H1 (cell line): ENCODE measurements around the gene ARHGAP42. TPM values are rescaled to one million over a fixed set of nuclear protein-coding genes. Genes with fewer than 3 reads are reported as not detected.

Experiments
- CTCF ChIA-PET: fragments of 300-600 bp; sonication (Branson Sonifier 250); formaldehyde crosslinking; loops from one replicate; lab custom pipeline; 2021; ENCODE audit not compliant: partially characterized antibody; lab: Charles Lee
- POLR2A ChIA-PET: fragments of 300-600 bp; sonication (Branson Sonifier 250); formaldehyde crosslinking; loops from one replicate; lab custom pipeline; 2021; ENCODE audit warnings: inconsistent platforms; ENCODE audit not compliant: partially characterized antibody; lab: Charles Lee
- DNase-seq, 2 experiments: peaks; one replicate each; pipeline versions ENCODE4 v3.0.0 to v3.0.0-alpha.2; 2010 to 2022; ENCODE audit warnings: low spot score in 2 of 2, low read depth in 1 of 2, mixed read lengths in 1 of 2
- FAIRE-seq: peaks from 2 replicates; lab custom pipeline; 2011; peaks lifted over from hg19 to GRCh38; lab: Jason Lieb, UNC
- H2AFZ ChIP-seq: 2 replicates; pipeline ENCODE4 v1.8.1; 2012; ENCODE audit warnings: low read length, inconsistent platforms
- H2AK5ac ChIP-seq: 2 replicates; pipeline ENCODE4 v1.6.1; 2013; ENCODE audit warnings: low read depth, low read length
- H2BK120ac ChIP-seq: replicated peaks from 2 replicates; pipeline ENCODE3; 2013; ENCODE audit warnings: low read depth, low read length, inconsistent platforms
- H2BK12ac ChIP-seq: 2 replicates; pipeline ENCODE4 v1.6.1; 2013; ENCODE audit warnings: low read depth, low read length
- H2BK15ac ChIP-seq: 2 replicates; pipeline ENCODE4 v1.6.1; 2013; ENCODE audit warnings: low read length
- H2BK20ac ChIP-seq: 2 replicates; pipeline ENCODE4 v1.6.1; 2013; ENCODE audit warnings: low read length
- H2BK5ac ChIP-seq: 2 replicates; pipeline ENCODE4 v1.6.1; 2013; ENCODE audit warnings: low read depth, low read length
- H3K14ac ChIP-seq: 2 replicates; pipeline ENCODE4 v1.6.1; 2013; ENCODE audit warnings: inconsistent platforms; ENCODE audit not compliant: insufficient read length
- H3K18ac ChIP-seq: 2 replicates; pipeline ENCODE4 v1.6.1; 2013; ENCODE audit warnings: low read length; ENCODE audit errors: extremely low read depth
- H3K23ac ChIP-seq: 2 replicates; pipeline ENCODE4 v1.6.1; 2013; ENCODE audit warnings: inconsistent platforms; ENCODE audit not compliant: insufficient read length
- H3K23me2 ChIP-seq: 2 replicates; pipeline ENCODE4 v1.6.1; 2013; ENCODE audit warnings: low read depth, low read length
- H3K27ac ChIP-seq: 2 replicates; pipeline ENCODE4 v1.6.1; 2011; ENCODE audit warnings: low read depth, low read length, inconsistent platforms
- H3K27me3 ChIP-seq, 4 experiments: replicated peaks in 1 of 4; 1 replicate in 1 of 4; 2 replicates in 3 of 4; pipeline versions ENCODE4 v1.6.1 to v1.8.1; 2011 to 2013; ENCODE audit warnings: low read length in 3 of 4, mild to moderate bottlenecking in 3 of 4, inconsistent platforms in 2 of 4, mixed read lengths in 2 of 4, moderate library complexity in 1 of 4; ENCODE audit not compliant: control insufficient read depth in 3 of 4, insufficient read depth in 3 of 4; ENCODE audit errors: extremely low read depth in 1 of 4
- H3K36me3 ChIP-seq, 4 experiments: 2 replicates each; pipeline versions ENCODE4 v1.6.1 to v1.8.1; 2011 to 2013; ENCODE audit warnings: mild to moderate bottlenecking in 4 of 4, low read length in 3 of 4, moderate library complexity in 2 of 4, control low read depth in 1 of 4, inconsistent platforms in 1 of 4; ENCODE audit not compliant: insufficient read depth in 4 of 4, control insufficient read depth in 2 of 4
- H3K4ac ChIP-seq: replicated peaks from 2 replicates; pipeline ENCODE3; 2013; ENCODE audit warnings: low read length, low read depth, mixed read lengths, inconsistent platforms; ENCODE audit not compliant: insufficient read length
- H3K4me1 ChIP-seq, 4 experiments: replicated peaks in 1 of 4; 1 replicate in 1 of 4; 2 replicates in 3 of 4; pipeline versions ENCODE4 v1.6.1 to v1.8.1; 2011 to 2013; ENCODE audit warnings: low read length in 3 of 4, inconsistent platforms in 2 of 4, mixed read lengths in 1 of 4; ENCODE audit not compliant: insufficient read depth in 4 of 4, control insufficient read depth in 3 of 4
- H3K4me2 ChIP-seq, 2 experiments: 2 replicates each; pipeline versions ENCODE4 v1.6.1 to v1.8.1; 2011 to 2013; ENCODE audit warnings: low read depth in 2 of 2, low read length in 2 of 2, control low read depth in 1 of 2, inconsistent platforms in 1 of 2, mild to moderate bottlenecking in 1 of 2; ENCODE audit not compliant: insufficient read depth in 1 of 2
- H3K4me3 ChIP-seq, 4 experiments: fragments of 200-600, 300-600 bp in 1 of 4; sonication (generic), shearing (Covaris generic), sonication (Bioruptor Twin) in 1 of 4; 2 replicates each; pipeline versions ENCODE4 v1.5.1 to v1.8.1; 2011 to 2016; ENCODE audit warnings: low read length in 4 of 4, low read depth in 3 of 4, control low read depth in 2 of 4, inconsistent platforms in 2 of 4, mild to moderate bottlenecking in 2 of 4, mixed read lengths in 1 of 4, moderate library complexity in 1 of 4; ENCODE audit not compliant: insufficient read depth in 2 of 4; ENCODE audit errors: extremely low read depth in 1 of 4
- H3K56ac ChIP-seq: replicated peaks from 2 replicates; pipeline ENCODE3; 2013; ENCODE audit warnings: low read depth, mild to moderate bottlenecking, mixed read lengths, low read length, inconsistent platforms; ENCODE audit not compliant: insufficient read length
- H3K79me1 ChIP-seq: 2 replicates; pipeline ENCODE4 v1.6.1; 2013; ENCODE audit warnings: low read depth, low read length, control low read depth
- H3K79me2 ChIP-seq, 2 experiments: 2 replicates each; pipeline versions ENCODE4 v1.6.1 to v1.8.1; 2012 to 2013; ENCODE audit warnings: low read length in 2 of 2, mild to moderate bottlenecking in 2 of 2, inconsistent platforms in 1 of 2; ENCODE audit not compliant: insufficient read depth in 2 of 2, control insufficient read depth in 1 of 2
- H3K9ac ChIP-seq, 4 experiments: replicated peaks in 1 of 4; 1 replicate in 1 of 4; 2 replicates in 3 of 4; pipeline versions ENCODE4 v1.6.1 to v1.8.1; 2011 to 2013; ENCODE audit warnings: low read depth in 3 of 4, low read length in 3 of 4, control low read depth in 2 of 4, mild to moderate bottlenecking in 2 of 4, moderate library complexity in 2 of 4, inconsistent platforms in 1 of 4; ENCODE audit errors: extremely low read depth in 1 of 4
- H3K9me3 ChIP-seq, 2 experiments: 2 replicates each; pipeline versions ENCODE4 v1.6.1 to v1.8.1; 2012 to 2013; ENCODE audit warnings: mild to moderate bottlenecking in 2 of 2, moderate library complexity in 2 of 2, control low read depth in 1 of 2, inconsistent platforms in 1 of 2, low read depth in 1 of 2, low read length in 1 of 2, mixed read lengths in 1 of 2; ENCODE audit not compliant: insufficient read depth in 2 of 2
- H4K20me1 ChIP-seq, 2 experiments: replicated peaks in 1 of 2; 2 replicates each; pipeline versions ENCODE3 to v1.8.1; 2011 to 2013; ENCODE audit warnings: inconsistent platforms in 2 of 2, low read length in 2 of 2, mild to moderate bottlenecking in 1 of 2; ENCODE audit not compliant: insufficient read depth in 2 of 2, control insufficient read depth in 1 of 2
- H4K5ac ChIP-seq: 2 replicates; pipeline ENCODE4 v1.6.1; 2013; ENCODE audit warnings: low read length, low read depth, mixed read lengths, inconsistent platforms; ENCODE audit not compliant: insufficient read length
- H4K8ac ChIP-seq: 2 replicates; pipeline ENCODE4 v1.8.0; 2013; ENCODE audit warnings: mild to moderate bottlenecking, moderate library complexity, low read length, inconsistent platforms; ENCODE audit not compliant: insufficient read depth; ENCODE audit errors: extremely low read depth
- H4K91ac ChIP-seq: replicated peaks from 2 replicates; pipeline ENCODE3; 2013; ENCODE audit warnings: low read length, mixed read lengths, inconsistent platforms; ENCODE audit not compliant: insufficient read length
- ASH2L ChIP-seq: fragments of 200-600, 300-600 bp; sonication (generic); IDR thresholded peaks from one replicate; pipeline ENCODE4 v1.7.1; 2017; ENCODE audit warnings: low read length
- WGBS, 2 experiments: shearing (Covaris generic) in 1 of 2; methylation state at CpG; one replicate each; pipeline versions ENCODE4 v1.1.6 to v1.1.7; 2013 to 2015; ENCODE audit warnings: low lambda C conversion rate in 2 of 2, mixed read lengths in 2 of 2, inconsistent platforms in 1 of 2, low coverage in 1 of 2, missing lambda C conversion rate in 1 of 2; ENCODE audit not compliant: insufficient replicate concordance in 2 of 2, insufficient coverage in 1 of 2, insufficient read length in 1 of 2; ENCODE audit errors: extremely low coverage in 1 of 2, missing lambda C conversion rate in 1 of 2; 5-methylcytosine and 5-hydroxymethylcytosine counted together
- polyA plus RNA-seq, 7 experiments: library from polyadenylated mRNA; depleted of rRNA in 3 of 7; stranded (reverse) in 5 of 7; unstranded in 2 of 7; fragments of >200 nt in 5 of 7; fragments of 200-250 nt in 2 of 7; gene quantifications; 1 replicate in 5 of 7; 2 replicates in 1 of 7; 4 replicates in 1 of 7; pipeline versions ENCODE4 v1.2.1 to v1.2.3, GENCODE V29; 2011 to 2013; ENCODE audit warnings: missing spikeins in 2 of 7, mixed read lengths in 2 of 7
- total RNA-seq: library from RNA; stranded (reverse); fragmentation: NEBNext Ultra II Directional; extraction: Animal tissue kit (Norgen Biotek cat#: 25700); gene quantifications from 2 replicates; pipeline ENCODE4 v1.2.1, GENCODE V29; 2021

The ARHGAP42 gene
- total and polyA plus RNA-seq, 2 of the 8 experiments (the other 6 are each of a cell fraction or from before 2014, with no cell fraction given): 22.2 to 33.5 TPM

- no peaks in the 10 kb centered on the region for H3K9me3 ChIP-seq
- peaks cover 0 to 3% (median 3%) of the 10 kb centered on the region in 4 experiments; a peak in 2 of 7 replicates for H3K4me1 ChIP-seq
- no peaks in the 10 kb centered on the region; the same call in 1 of the 2 replicates for H3K23me2 ChIP-seq
- no peak overlapping the region for H2BK15ac ChIP-seq
- H3K4me2 ChIP-seq: no peak overlapping the region
- H3K4me3 ChIP-seq: no peak overlapping the region
- WGBS, 2 experiments: 98% methylated on average over 2 of the region's 2 CpGs; no CpG with 5 or more reads in 1 of the 2 experiments
- no peak for FAIRE-seq
- no peak overlapping the region for H3K27ac ChIP-seq
- no peak overlapping the region for H3K18ac ChIP-seq
- H3K79me2 ChIP-seq: peaks cover 0 to 52% of the 10 kb centered on the region in 2 experiments; a peak in 2 of 4 replicates
- H4K91ac ChIP-seq: no peak overlapping the region
- no peaks in the 10 kb centered on the region for H4K20me1 ChIP-seq
- no peak overlapping the region for H3K56ac ChIP-seq
- H3K9ac ChIP-seq: no peak overlapping the region
- no peak overlapping the region for H2AFZ ChIP-seq
- no peak overlapping the region for H2BK12ac ChIP-seq
- peaks cover 0 to 5% (median 1%) of the 10 kb centered on the region in 4 experiments; a peak in 2 of 8 replicates for H3K36me3 ChIP-seq
- H3K4ac ChIP-seq: no peak overlapping the region
- POLR2A ChIA-PET: no interaction called here
- H4K5ac ChIP-seq: no peak overlapping the region
- H3K14ac ChIP-seq: no peak overlapping the region
- H2AK5ac ChIP-seq: no peak overlapping the region
- no peak overlapping the region for H3K23ac ChIP-seq
- CTCF ChIA-PET: interaction anchor here (0.8 to 1.0 kb wide), 2 partner anchors 14 to 29 kb away, joined by 3 read pairs; no protein-coding TSS in a partner anchor
- no peak for DNase-seq
- H3K79me1 ChIP-seq: no peaks in the 10 kb centered on the region
- H4K8ac ChIP-seq: no peak overlapping the region
- no peak overlapping the region for H2BK20ac ChIP-seq
- no peak overlapping the region for H2BK5ac ChIP-seq
- no peak overlapping the region for H2BK120ac ChIP-seq
- H3K27me3 ChIP-seq: no peaks in the 10 kb centered on the region
- TF ChIP-seq ASH2L: no peak
Observed at GRCh38 chr11:100766764-100767163, 79.7 kb downstream of the ARHGAP42 start.
